G401.6 (cell line): ENCODE results near the gene DSCAM.
"Not testable (repeated sequence)": the region's sequence is repeated elsewhere in the genome, so short reads cannot be mapped to it uniquely, and the experiment has no call there.

Experiments used
- FAIRE-seq: peaks from 2 replicates; lab custom pipeline; 2012; peaks lifted over from hg19 to GRCh38; lab: Jason Lieb, UNC

The DSCAM gene

GRCh38 chr21:40291560-40291959, 555.4 kb downstream of the DSCAM start:
- no peak for FAIRE-seq

- FAIRE-seq, result no peak
These were observed 562.5 kb downstream of the DSCAM start for GRCh38 chr21:40284409-40284808.

- no peak for FAIRE-seq
These were observed 563.8 kb downstream of the DSCAM start for GRCh38 chr21:40282912-40283886.

GRCh38 chr21:40278345-40278744, 568.6 kb downstream of the DSCAM start:
- FAIRE-seq, result no peak

GRCh38 chr21:40276001-40276400, 571.0 kb downstream of the DSCAM start:
- no peak for FAIRE-seq

GRCh38 chr21:40272037-40272436, 574.9 kb downstream of the DSCAM start:
- no peak for FAIRE-seq

- no peak for FAIRE-seq
These were observed 575.8 kb downstream of the DSCAM start for GRCh38 chr21:40271164-40271563.

- FAIRE-seq, result no peak
These were observed 576.9 kb downstream of the DSCAM start for GRCh38 chr21:40270047-40270446.

GRCh38 chr21:40269239-40269638, 577.7 kb downstream of the DSCAM start:
- FAIRE-seq, result no peak

GRCh38 chr21:40258456-40258855, 588.5 kb downstream of the DSCAM start:
- FAIRE-seq, result not testable (repeated sequence)

GRCh38 chr21:40257342-40257741, 589.6 kb downstream of the DSCAM start:
- FAIRE-seq, result no peak

- FAIRE-seq, result no peak
These were observed 591.2 kb downstream of the DSCAM start for GRCh38 chr21:40255518-40256444.

GRCh38 chr21:40254540-40255465, 592.2 kb downstream of the DSCAM start:
- FAIRE-seq, result no peak

GRCh38 chr21:40253112-40253511, 593.8 kb downstream of the DSCAM start:
- no peak for FAIRE-seq

- no peak for FAIRE-seq
These were observed 596.3 kb downstream of the DSCAM start for GRCh38 chr21:40250514-40251294.

- no peak for FAIRE-seq
These were observed 602.0 kb downstream of the DSCAM start for GRCh38 chr21:40244981-40245380.

- no peak for FAIRE-seq
These were observed 603.3 kb downstream of the DSCAM start for GRCh38 chr21:40243685-40244084.

- FAIRE-seq, result no peak
These were observed 604.2 kb downstream of the DSCAM start for GRCh38 chr21:40242586-40243265.

GRCh38 chr21:40235528-40235927, 611.4 kb downstream of the DSCAM start:
- FAIRE-seq, result no peak

GRCh38 chr21:40231979-40232378, 615.0 kb downstream of the DSCAM start:
- no peak for FAIRE-seq
